ENCODE measurements around the gene PIEZO2. TPM values are rescaled to one million over a fixed set of nuclear protein-coding genes. Genes with fewer than 3 reads are reported as not detected.

The PIEZO2 gene
- total and polyA plus RNA-seq, 7 donors, result 1.4 to 35.2 (median 25.1) TPM; not detected in 1

DNA sequence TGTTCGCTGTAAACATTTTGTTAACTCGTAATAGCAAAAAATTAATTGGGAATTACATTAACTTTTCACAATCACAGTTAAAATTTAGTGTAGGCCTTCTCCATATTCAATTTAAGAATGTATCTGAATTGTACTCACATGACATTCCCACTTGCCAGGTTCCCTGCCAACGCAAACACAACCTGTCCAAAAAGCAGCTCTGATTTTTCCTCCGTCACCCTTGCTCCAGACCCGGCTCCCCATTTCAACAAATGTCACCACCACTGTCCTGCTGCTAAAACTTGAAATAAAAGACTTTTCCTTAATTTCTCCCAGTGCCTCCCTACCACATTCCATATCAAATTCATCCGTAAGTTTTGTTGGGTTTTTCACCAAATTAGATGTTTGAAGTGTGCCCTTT lies 120.3 kb downstream of the PIEZO2 start:
- intact Hi-C loops (cut with DNase I), result no loop called here
- no peak overlapping the region for H3K27ac ChIP-seq
- no peaks in the 10 kb centered on the region for H3K27me3 ChIP-seq
- H3K9me3 ChIP-seq, result no peaks in the 10 kb centered on the region
- TF ChIP-seq POLR2A (IDR thresholded peaks at IDR 0.05) (no peak), POLR2AphosphoS5 (IDR thresholded peaks at IDR 0.05) (no peak), EP300 (IDR thresholded peaks at IDR 0.05) (no peak)
- TF ChIP-seq, protein P1, sequence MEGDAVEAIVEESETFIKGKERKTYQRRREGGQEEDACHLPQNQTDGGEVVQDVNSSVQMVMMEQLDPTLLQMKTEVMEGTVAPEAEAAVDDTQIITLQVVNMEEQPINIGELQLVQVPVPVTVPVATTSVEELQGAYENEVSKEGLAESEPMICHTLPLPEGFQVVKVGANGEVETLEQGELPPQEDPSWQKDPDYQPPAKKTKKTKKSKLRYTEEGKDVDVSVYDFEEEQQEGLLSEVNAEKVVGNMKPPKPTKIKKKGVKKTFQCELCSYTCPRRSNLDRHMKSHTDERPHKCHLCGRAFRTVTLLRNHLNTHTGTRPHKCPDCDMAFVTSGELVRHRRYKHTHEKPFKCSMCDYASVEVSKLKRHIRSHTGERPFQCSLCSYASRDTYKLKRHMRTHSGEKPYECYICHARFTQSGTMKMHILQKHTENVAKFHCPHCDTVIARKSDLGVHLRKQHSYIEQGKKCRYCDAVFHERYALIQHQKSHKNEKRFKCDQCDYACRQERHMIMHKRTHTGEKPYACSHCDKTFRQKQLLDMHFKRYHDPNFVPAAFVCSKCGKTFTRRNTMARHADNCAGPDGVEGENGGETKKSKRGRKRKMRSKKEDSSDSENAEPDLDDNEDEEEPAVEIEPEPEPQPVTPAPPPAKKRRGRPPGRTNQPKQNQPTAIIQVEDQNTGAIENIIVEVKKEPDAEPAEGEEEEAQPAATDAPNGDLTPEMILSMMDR (IDR thresholded peaks at IDR 0.05), result no peak
- H3K4me1 ChIP-seq, result no peaks in the 10 kb centered on the region
- H3K36me3 ChIP-seq, result no peaks in the 10 kb centered on the region
- 91 to 93% methylated on average over 6 of the region's 6 CpGs for WGBS, 2 donors
- DNase-seq, result no peak
- H3K4me3 ChIP-seq, result no peak overlapping the region

DNA sequence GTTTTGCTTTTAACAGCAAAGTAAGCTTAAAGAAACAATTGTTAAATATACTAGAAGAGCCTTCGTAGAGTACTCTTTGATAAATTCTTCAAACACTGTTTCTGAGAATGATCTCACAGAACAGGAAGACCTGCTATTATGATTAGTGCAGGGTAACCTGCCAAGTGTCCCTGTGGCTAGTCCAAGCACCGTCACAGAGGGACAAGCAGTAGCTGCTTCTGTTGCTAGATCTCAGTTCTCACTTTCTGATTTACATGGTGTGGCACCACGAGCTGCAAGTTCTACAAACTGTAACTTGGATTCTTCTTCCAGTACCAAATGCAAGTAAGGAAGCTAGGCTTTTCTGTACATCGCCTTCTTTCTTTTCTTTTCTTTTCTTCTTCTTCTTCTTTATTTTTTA lies 121.5 kb downstream of the PIEZO2 start:
- H3K4me1 ChIP-seq, result no peaks in the 10 kb centered on the region
- H3K36me3 ChIP-seq, result no peaks in the 10 kb centered on the region
- no peaks in the 10 kb centered on the region for H3K9me3 ChIP-seq
- no peak overlapping the region for H3K4me3 ChIP-seq
- TF ChIP-seq, protein P1 (IDR thresholded peaks at IDR 0.05), result no peak
- TF ChIP-seq POLR2A (IDR thresholded peaks at IDR 0.05) (no peak), POLR2AphosphoS5 (IDR thresholded peaks at IDR 0.05) (no peak), EP300 (IDR thresholded peaks at IDR 0.05) (no peak)
- WGBS, 2 donors, result 62 to 70% methylated on average over 4 of the region's 4 CpGs
- no peak for DNase-seq
- H3K27ac ChIP-seq, result no peak overlapping the region
- no peaks in the 10 kb centered on the region for H3K27me3 ChIP-seq
- intact Hi-C loops (cut with DNase I), result no loop called here

DNA sequence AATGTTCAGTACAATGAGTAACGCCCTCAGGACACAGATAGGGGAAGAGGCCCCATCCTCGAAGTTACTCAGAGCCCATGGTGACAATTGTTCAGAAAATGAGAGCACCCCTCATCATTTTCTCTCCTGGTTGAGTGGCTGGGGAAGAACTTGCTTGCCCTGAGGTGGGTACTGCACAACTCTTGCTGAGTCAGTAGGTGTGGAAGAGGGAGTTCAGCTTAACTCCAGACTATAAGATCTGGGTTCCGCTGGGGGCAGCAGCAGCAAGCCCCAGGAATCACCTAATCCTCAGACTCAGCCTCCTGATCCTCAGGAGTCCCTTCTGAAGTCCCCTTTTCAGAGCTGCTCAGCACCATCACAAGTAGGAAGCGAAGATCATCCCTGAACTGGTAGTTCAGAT lies 123.7 kb downstream of the PIEZO2 start:
- no peak overlapping the region for H3K27ac ChIP-seq
- no peak overlapping the region for H3K4me3 ChIP-seq
- H3K27me3 ChIP-seq, result no peaks in the 10 kb centered on the region
- intact Hi-C loops (cut with DNase I), result no loop called here
- 75 to 85% methylated on average over 4 of the region's 4 CpGs for WGBS, 2 donors
- no peaks in the 10 kb centered on the region for H3K36me3 ChIP-seq
- DNase-seq, result no peak
- no peaks in the 10 kb centered on the region for H3K9me3 ChIP-seq
- TF ChIP-seq POLR2AphosphoS5 (IDR thresholded peaks at IDR 0.05) (no peak), POLR2A (IDR thresholded peaks at IDR 0.05) (no peak)
- peaks cover 0 to 10% (median 3%) of the 10 kb centered on the region in 4 donors for H3K4me1 ChIP-seq

- Histone ChIP-seq H3K4me1 (peaks cover 0 to 15% (median 3%) of the 10 kb centered on the region in 4 donors), H3K9me3 (no peaks in the 10 kb centered on the region), H3K27me3 (no peaks in the 10 kb centered on the region), H3K4me3 (no peak overlapping the region), H3K27ac (no peak overlapping the region), H3K36me3 (no peaks in the 10 kb centered on the region)
- TF ChIP-seq POLR2AphosphoS5 (IDR thresholded peaks at IDR 0.05) (no peak), EP300 (IDR thresholded peaks at IDR 0.05) (no peak), POLR2A (IDR thresholded peaks at IDR 0.05) (no peak)
- TF ChIP-seq, protein P1 (IDR thresholded peaks at IDR 0.05), result no peak
- intact Hi-C loops (cut with DNase I), result no loop called here
- DNase-seq, result no peak
- 91 to 92% methylated on average over 13 of the region's 13 CpGs for WGBS, 2 donors
Measured at GRCh38 chr18:11024928-11025669, 124.3 kb downstream of the PIEZO2 start.

- H3K4me3 ChIP-seq, result no peak overlapping the region
- no peaks in the 10 kb centered on the region for H3K36me3 ChIP-seq
- no peak for DNase-seq
- no peak overlapping the region for H3K27ac ChIP-seq
- TF ChIP-seq POLR2AphosphoS5 (IDR thresholded peaks at IDR 0.05) (no peak), EP300 (IDR thresholded peaks at IDR 0.05) (no peak), POLR2A (IDR thresholded peaks at IDR 0.05) (no peak)
- TF ChIP-seq, protein P1 (IDR thresholded peaks at IDR 0.05), result no peak
- no peaks in the 10 kb centered on the region for H3K27me3 ChIP-seq
- intact Hi-C loops (cut with DNase I), result no loop called here
- peaks cover 0 to 15% (median 3%) of the 10 kb centered on the region in 4 donors for H3K4me1 ChIP-seq
- 74 to 83% methylated on average over 8 of the region's 8 CpGs for WGBS, 2 donors
- no peaks in the 10 kb centered on the region for H3K9me3 ChIP-seq
Measured at GRCh38 chr18:11021477-11021876, 127.9 kb downstream of the PIEZO2 start.
